Loucy (cell line): Measurements from ENCODE around the gene CPNE6.

Experiments
- H2AFZ ChIP-seq: fragments of 200-600 bp; sonication (generic); 2 replicates; pipeline ENCODE4 v1.6.0; 2016; ENCODE audit warnings: antibody characterized with exemption, mild to moderate bottlenecking, low read length, moderate library complexity
- H3F3A ChIP-seq: fragments of 200-600 bp; 2 replicates; pipeline ENCODE4 v1.6.0; 2016; ENCODE audit warnings: antibody characterized with exemption, low read depth, mild to moderate bottlenecking
- H3K27me3 ChIP-seq: fragments of 200-600 bp; sonication (generic); 2 replicates; pipeline ENCODE4 v1.6.1; 2014; ENCODE audit warnings: low read length, mild to moderate bottlenecking; ENCODE audit not compliant: insufficient read depth, poor library complexity, severe bottlenecking
- H3K36me3 ChIP-seq: fragments of 200-600 bp; sonication (generic); 2 replicates; pipeline ENCODE4 v1.6.1; 2016; ENCODE audit warnings: low read length; ENCODE audit not compliant: insufficient read depth
- H3K4me1 ChIP-seq: fragments of 200-600 bp; sonication (generic); 2 replicates; pipeline ENCODE4 v1.5.1; 2014; ENCODE audit warnings: low read length, mild to moderate bottlenecking; ENCODE audit not compliant: insufficient read depth, poor library complexity, severe bottlenecking
- H3K4me2 ChIP-seq: fragments of 200-600 bp; sonication (generic); 2 replicates; pipeline ENCODE4 v1.6.0; 2014; ENCODE audit warnings: antibody characterized with exemption, low read length, low read depth, mild to moderate bottlenecking; ENCODE audit not compliant: poor library complexity, severe bottlenecking
- H3K4me3 ChIP-seq: fragments of 200-600 bp; sonication (generic); 2 replicates; pipeline ENCODE4 v1.5.1; 2014; ENCODE audit warnings: low read length, mild to moderate bottlenecking, mixed read lengths; ENCODE audit not compliant: poor library complexity, severe bottlenecking
- H3K79me2 ChIP-seq: fragments of 200-600 bp; sonication (generic); 2 replicates; pipeline ENCODE4 v1.6.1; 2014; ENCODE audit warnings: low read length; ENCODE audit not compliant: insufficient read depth
- H3K9ac ChIP-seq: fragments of 200-600 bp; sonication (generic); 2 replicates; pipeline ENCODE4 v1.6.0; 2014; ENCODE audit warnings: mild to moderate bottlenecking, low read depth, low read length, moderate library complexity; ENCODE audit not compliant: poor library complexity, severe bottlenecking
- H3K9me2 ChIP-seq: fragments of 200-600 bp; sonication (generic); replicated peaks from 2 replicates; pipeline ENCODE4 v1.6.1; 2016; ENCODE audit warnings: low read depth, low read length, mixed read lengths
- H3K9me3 ChIP-seq: fragments of 200-600 bp; sonication (generic); 2 replicates; pipeline ENCODE4 v1.6.1; 2014; ENCODE audit warnings: mild to moderate bottlenecking, antibody characterized with exemption, low read length, low read depth; ENCODE audit not compliant: insufficient read depth
- H4K20me1 ChIP-seq: fragments of 200-600 bp; sonication (generic); 2 replicates; pipeline ENCODE4 v1.6.0; 2014; ENCODE audit warnings: antibody characterized with exemption, low read length, mild to moderate bottlenecking; ENCODE audit not compliant: insufficient read depth, poor library complexity, severe bottlenecking
- CTCF ChIP-seq: fragments of 200-600 bp; sonication (generic); conservative IDR thresholded peaks from 2 replicates; pipeline ENCODE4 v1.5.1; 2014; ENCODE audit warnings: mild to moderate bottlenecking, antibody characterized with exemption, low read length
- EZH2phosphoT487 ChIP-seq: fragments of 200-600 bp; IDR thresholded peaks from 2 replicates; pipeline ENCODE4 v1.6.1; 2018; ENCODE audit warnings: antibody characterized with exemption, mild to moderate bottlenecking, moderate library complexity, borderline replicate concordance

CPNE6 gene

GRCh38 chr14:24119691-24120090, 48.3 kb downstream of the CPNE6 start:
- Histone ChIP-seq H3K79me2 (peaks cover 25% of the 10 kb centered on the region), H3F3A (no peaks in the 10 kb centered on the region), H3K9me3 (no peaks in the 10 kb centered on the region), H4K20me1 (peaks cover 11% of the 10 kb centered on the region), H3K9me2 (no peaks in the 10 kb centered on the region), H3K4me3 (no peak overlapping the region), H3K4me2 (no peak overlapping the region), H3K27me3 (no peaks in the 10 kb centered on the region), H2AFZ (no peak overlapping the region), H3K4me1 (peaks cover 19% of the 10 kb centered on the region), H3K36me3 (peaks cover 50% of the 10 kb centered on the region), H3K9ac (no peak overlapping the region)
- TF ChIP-seq EZH2phosphoT487 (no peak), CTCF (no peak)

GRCh38 chr14:24121210-24121609, 49.8 kb downstream of the CPNE6 start:
- no peaks in the 10 kb centered on the region for H3F3A ChIP-seq
- peaks cover 9% of the 10 kb centered on the region for H3K4me1 ChIP-seq
- no peak overlapping the region for H3K9ac ChIP-seq
- H3K4me2 ChIP-seq = no peak overlapping the region
- peaks cover 4% of the 10 kb centered on the region for H4K20me1 ChIP-seq
- H2AFZ ChIP-seq = no peak overlapping the region
- TF ChIP-seq CTCF = no peak
- no peak for TF ChIP-seq EZH2phosphoT487
- H3K79me2 ChIP-seq = peaks cover 14% of the 10 kb centered on the region
- H3K9me2 ChIP-seq = no peaks in the 10 kb centered on the region
- no peaks in the 10 kb centered on the region for H3K27me3 ChIP-seq
- H3K4me3 ChIP-seq = no peak overlapping the region
- peaks cover 50% of the 10 kb centered on the region for H3K36me3 ChIP-seq
- no peaks in the 10 kb centered on the region for H3K9me3 ChIP-seq

GRCh38 chr14:24122416-24122815, 51.1 kb downstream of the CPNE6 start:
- no peaks in the 10 kb centered on the region for H3K27me3 ChIP-seq
- peaks cover under 1% of the 10 kb centered on the region for H4K20me1 ChIP-seq
- no peak overlapping the region for H3K4me3 ChIP-seq
- no peaks in the 10 kb centered on the region for H3F3A ChIP-seq
- H3K79me2 ChIP-seq = peaks cover 2% of the 10 kb centered on the region; the same call in 1 of the 2 replicates
- H3K36me3 ChIP-seq = peaks cover 46% of the 10 kb centered on the region
- no peak for TF ChIP-seq CTCF
- TF ChIP-seq EZH2phosphoT487 = no peak
- H3K9ac ChIP-seq = no peak overlapping the region
- no peaks in the 10 kb centered on the region for H3K9me2 ChIP-seq
- H3K4me1 ChIP-seq = no peaks in the 10 kb centered on the region
- H3K9me3 ChIP-seq = no peaks in the 10 kb centered on the region
- no peak overlapping the region for H3K4me2 ChIP-seq
- no peak overlapping the region for H2AFZ ChIP-seq
